SH-SY5Y (cell line): ENCODE data around the gene SSBP3.

Source experiments
- GATA2 ChIP-seq: IDR thresholded peaks from 2 replicates; pipeline ENCODE4 v1.6.1; 2011; ENCODE audit warnings: mild to moderate bottlenecking, low read depth, low read length
- GATA3 ChIP-seq: IDR thresholded peaks from 2 replicates; pipeline ENCODE4 v1.6.1; 2011; ENCODE audit warnings: low read depth, mild to moderate bottlenecking, low read length, moderate library complexity

DNA sequence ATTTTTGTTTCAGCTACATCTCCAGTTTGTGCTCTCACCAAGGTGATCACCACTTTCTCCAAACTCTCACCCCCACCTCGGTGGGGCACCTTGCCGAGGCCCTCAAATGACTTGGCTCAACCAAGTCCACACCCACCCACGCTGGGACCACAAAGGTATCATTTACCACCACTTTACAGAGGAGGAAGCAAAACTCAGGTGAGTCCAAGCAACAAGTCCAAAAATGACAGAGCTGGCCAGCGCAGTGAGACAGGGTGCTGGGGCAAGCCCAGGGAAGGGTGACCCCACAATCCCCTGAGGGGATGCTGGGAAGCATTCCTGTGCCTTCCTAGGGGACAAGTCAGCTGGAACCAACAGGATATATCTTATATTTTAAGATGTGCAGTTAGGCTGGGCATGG, 24.7 kb downstream of the SSBP3 start:
- TF ChIP-seq GATA2 (no peak), GATA3 (no peak)
